B cell (primary cell): ENCODE data around the gene DCTN4. TPM values are rescaled to one million over a fixed set of nuclear protein-coding genes. Genes with fewer than 3 reads are reported as not detected.

ENCODE experiments used
- ATAC-seq: fragments of 200-7000 bp; cut with Tn5 transposase; one replicate; pipeline ENCODE4 v1.10.0; 2021; ENCODE audit warnings: low read depth, mild to moderate bottlenecking, moderate number of reproducible peaks, moderate library complexity
- CTCF ChIA-PET: fragments of 350-600 bp; sonication (Branson Sonifier 250); formaldehyde crosslinking; loops from one replicate; lab custom pipeline; 2021; ENCODE audit warnings: antibody characterized with exemption, inconsistent platforms; lab: Charles Lee
- POLR2A ChIA-PET: fragments of 350-600 bp; sonication (Branson Sonifier 250); formaldehyde crosslinking; loops from one replicate; lab custom pipeline; 2021; ENCODE audit warnings: antibody characterized with exemption; lab: Charles Lee
- DNase-seq: peaks from one replicate; pipeline ENCODE4 v3.0.0; 2013
- H2AFZ ChIP-seq: 2 replicates; pipeline ENCODE4 v1.6.1; 2012; ENCODE audit warnings: mild to moderate bottlenecking, low read depth, low read length; ENCODE audit not compliant: insufficient read depth, poor library complexity, severe bottlenecking
- H3K27ac ChIP-seq, 2 donors: 1 replicate in 1 of 2; 2 replicates in 1 of 2; pipeline ENCODE4 v1.5.1; 2012 to 2013; ENCODE audit warnings: low read length in 2 of 2, mild to moderate bottlenecking in 2 of 2, moderate library complexity in 1 of 2
- H3K27me3 ChIP-seq, 4 experiments: fragments of 200-600 bp in 1 of 4; sonication (generic) in 1 of 4; replicated peaks in 1 of 4; 1 replicate in 2 of 4; 2 replicates in 2 of 4; pipeline versions ENCODE4 v1.6.1 to v1.7.0; 2013 to 2016; ENCODE audit warnings: low read length in 3 of 4, mild to moderate bottlenecking in 2 of 4, mixed read lengths in 1 of 4, moderate library complexity in 1 of 4; ENCODE audit not compliant: insufficient read depth in 4 of 4, control insufficient read depth in 3 of 4; ENCODE audit errors: control extremely low read depth in 1 of 4
- H3K36me3 ChIP-seq, 2 experiments: replicated peaks in 1 of 2; 1 replicate in 1 of 2; 2 replicates in 1 of 2; pipeline versions ENCODE4 v1.6.1 to v1.7.1; 2013; ENCODE audit warnings: low read length in 1 of 2; ENCODE audit not compliant: insufficient read depth in 2 of 2, control insufficient read depth in 1 of 2; ENCODE audit errors: control extremely low read depth in 1 of 2, extremely low read depth in 1 of 2
- H3K4me1 ChIP-seq, 2 donors: fragments of 200-600 bp in 1 of 2; sonication (generic) in 1 of 2; 1 replicate in 1 of 2; 2 replicates in 1 of 2; pipeline versions ENCODE4 v1.5.1 to v1.6.1; 2013 to 2017; ENCODE audit warnings: low read length in 2 of 2; ENCODE audit not compliant: control insufficient read depth in 2 of 2, insufficient read depth in 2 of 2
- H3K4me2 ChIP-seq: replicated peaks from 2 replicates; pipeline ENCODE3; 2012; ENCODE audit warnings: mild to moderate bottlenecking, low read depth, low read length; ENCODE audit not compliant: poor library complexity, severe bottlenecking
- H3K4me3 ChIP-seq, 5 experiments: fragments of 200-600 bp in 1 of 5; sonication (generic) in 1 of 5; 1 replicate in 3 of 5; 2 replicates in 2 of 5; pipeline versions ENCODE4 v1.5.1 to v1.7.0; 2011 to 2016; ENCODE audit warnings: low read length in 4 of 5, mild to moderate bottlenecking in 4 of 5, low read depth in 2 of 5, control low read depth in 1 of 5, moderate library complexity in 1 of 5; ENCODE audit not compliant: insufficient read depth in 1 of 5; ENCODE audit errors: control extremely low read depth in 1 of 5, extremely low read depth in 1 of 5
- H3K79me2 ChIP-seq: fragments of 200-600 bp; sonication (generic); one replicate; pipeline ENCODE4 v1.6.0; 2016; ENCODE audit warnings: low read length; ENCODE audit not compliant: control insufficient read depth, insufficient read depth
- H3K9ac ChIP-seq: fragments of 200-600 bp; sonication (generic); 2 replicates; pipeline ENCODE4 v1.6.1; 2017; ENCODE audit warnings: mild to moderate bottlenecking, low read length, moderate library complexity
- H3K9me3 ChIP-seq, 3 donors: one replicate each; pipeline versions ENCODE4 v1.6.1 to v1.7.1; 2013; ENCODE audit warnings: low read length in 2 of 3; ENCODE audit not compliant: control insufficient read depth in 2 of 3, insufficient read depth in 1 of 3; ENCODE audit errors: control extremely low read depth in 1 of 3
- H4K20me1 ChIP-seq: 2 replicates; pipeline ENCODE4 v1.6.0; 2012; ENCODE audit warnings: mild to moderate bottlenecking, low read length; ENCODE audit not compliant: insufficient read depth, control insufficient read depth, poor library complexity, severe bottlenecking
- H3K27ac Mint-ChIP-seq: one replicate; pipeline ENCODE4 v1.8.0; 2021; ENCODE audit warnings: mixed read lengths
- H3K27me3 Mint-ChIP-seq: one replicate; pipeline ENCODE4 v1.8.0; 2021; ENCODE audit warnings: mixed read lengths
- H3K4me1 Mint-ChIP-seq: one replicate; pipeline ENCODE4 v1.8.0; 2021; ENCODE audit warnings: mixed read lengths
- H3K4me3 Mint-ChIP-seq: one replicate; pipeline ENCODE4 v1.8.0; 2021; ENCODE audit warnings: mixed read lengths
- H3K9me3 Mint-ChIP-seq: one replicate; pipeline ENCODE4 v1.8.0; 2022; ENCODE audit warnings: mixed read lengths; ENCODE audit not compliant: insufficient read depth
- CTCF ChIP-seq: fragments of 200-600 bp; IDR thresholded peaks from one replicate; pipeline ENCODE4 v1.8.0; 2022; ENCODE audit warnings: antibody characterized with exemption, mild to moderate bottlenecking
- EZH2 ChIP-seq: IDR thresholded peaks from 2 replicates; pipeline ENCODE4 v1.6.1; 2012; ENCODE audit warnings: borderline replicate concordance, low read depth, mild to moderate bottlenecking, moderate library complexity, low read length; ENCODE audit not compliant: insufficient read depth, poor library complexity, severe bottlenecking
- WGBS: methylation state at CpG from one replicate; pipeline ENCODE4 v1.1.5; 2013; ENCODE audit warnings: missing lambda C conversion rate; ENCODE audit not compliant: insufficient coverage; 5-methylcytosine and 5-hydroxymethylcytosine counted together
- intact Hi-C: fragments of 100-400 bp; cut with micrococcal nuclease; formaldehyde crosslinking; loops from one replicate; pipeline ENCODE4 v1.10.0; 2022
- polyA plus RNA-seq: library from polyadenylated mRNA; depleted of rRNA; stranded (reverse); fragments of >200 nt; gene quantifications from 2 replicates; pipeline ENCODE4 v1.2.3, GENCODE V29; 2012
- total RNA-seq, 2 donors: library from RNA; stranded (reverse); fragments of 120-200 nt in 1 of 2; gene quantifications; 1 replicate in 1 of 2; 2 replicates in 1 of 2; pipeline versions ENCODE4 v1.2.3 to v1.2.4, GENCODE V29; 2013 to 2022

DCTN4 gene
- total and polyA plus RNA-seq, 2 donors (not counting 1 experiment from before 2014, with no cell fraction given) = 11.2 to 54.4 TPM

GRCh38 chr5:150661821-150662596, 96.8 kb downstream of the DCTN4 start:
- no peak overlapping the region for H3K4me3 Mint-ChIP-seq
- 94% methylated on average over 6 of the region's 10 CpGs for WGBS
- Histone ChIP-seq H3K4me1 (peaks cover 4 to 8% of the 10 kb centered on the region in 2 donors), H3K79me2 (no peaks in the 10 kb centered on the region), H3K27me3 (peaks cover 0 to 12% (median 0%) of the 10 kb centered on the region in 4 experiments), H3K4me2 (no peak overlapping the region), H3K36me3 (no peaks in the 10 kb centered on the region), H2AFZ (no peak overlapping the region), H3K9me3 (no peaks in the 10 kb centered on the region), H3K9ac (no peak overlapping the region), H3K4me3 (no peak overlapping the region), H4K20me1 (no peaks in the 10 kb centered on the region), H3K27ac (no peak overlapping the region)
- H3K27me3 Mint-ChIP-seq = peaks cover 19% of the 10 kb centered on the region
- ATAC-seq = no peak
- H3K4me1 Mint-ChIP-seq = peaks cover 8% of the 10 kb centered on the region
- no peaks in the 10 kb centered on the region for H3K9me3 Mint-ChIP-seq
- intact Hi-C loops = no loop called here
- H3K27ac Mint-ChIP-seq = no peak overlapping the region
- CTCF ChIA-PET = interaction anchor here (1.0 to 1.5 kb wide), 2 partner anchors 39 to 102 kb away, joined by 3 to 5 read pairs; partner anchors contain the start of gene RBM22
- DNase-seq = no peak
- POLR2A ChIA-PET = interaction anchor here (0.6 kb wide), 1 partner anchor 704 kb away, joined by 4 read pairs; no protein-coding TSS in a partner anchor
- TF ChIP-seq EZH2 = no peak
- TF ChIP-seq CTCF = no peak

DNA sequence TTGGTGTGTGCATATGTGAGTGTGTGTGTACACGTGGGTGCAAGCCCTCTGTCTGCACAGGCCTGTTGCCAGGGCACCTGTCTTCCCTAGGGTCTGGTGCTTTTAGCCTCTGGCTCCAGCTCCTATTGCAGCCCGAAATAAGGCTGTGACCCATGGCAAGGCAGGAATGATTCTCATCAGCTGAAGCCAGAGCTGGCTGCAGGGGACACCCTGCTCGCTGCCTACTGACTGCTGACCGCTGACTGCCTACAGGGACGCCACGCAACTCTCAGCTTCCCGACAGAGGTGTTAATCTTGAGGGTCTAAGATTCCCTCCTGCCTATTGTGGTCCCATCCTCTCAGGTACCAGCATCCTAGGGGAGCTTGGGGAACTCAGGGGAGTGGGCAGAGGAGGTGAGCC, 97.7 kb downstream of the DCTN4 start, which contains the start of gene MYOZ3:
TSS of gene MYOZ3 (plus strand) at position 166 of the 400 bp plus-strand sequence. CDS start 1,691 bp downstream, outside the sequence.
- H3K27me3 Mint-ChIP-seq = peaks cover 19% of the 10 kb centered on the region
- H3K36me3 ChIP-seq = no peaks in the 10 kb centered on the region
- no peak within 1 kb of the TSS for H3K4me2 ChIP-seq
- peaks cover 7 to 12% of the 10 kb centered on the region in 2 donors for H3K4me1 ChIP-seq
- H3K9me3 ChIP-seq = no peaks in the 10 kb centered on the region
- DNase-seq (no peak), ATAC-seq (no peak)
- H3K9me3 Mint-ChIP-seq = no peaks in the 10 kb centered on the region
- no peak within 1 kb of the TSS for H3K9ac ChIP-seq
- intact Hi-C loops = no loop called here
- no peak within 1 kb of the TSS for H3K27ac Mint-ChIP-seq
- TF ChIP-seq EZH2 = no peak
- TF ChIP-seq CTCF = no peak
- peaks cover 0 to 10% (median 0%) of the 10 kb centered on the region in 4 experiments for H3K27me3 ChIP-seq
- no peaks in the 10 kb centered on the region for H3K79me2 ChIP-seq
- WGBS = 95% methylated on average over 7 of the region's 7 CpGs
- H4K20me1 ChIP-seq = no peaks in the 10 kb centered on the region
- H3K4me3 ChIP-seq = no peak within 1 kb of the TSS
- peaks cover 8% of the 10 kb centered on the region for H3K4me1 Mint-ChIP-seq
- POLR2A ChIA-PET = no interaction called here
- CTCF ChIA-PET = interaction anchor here (1.5 kb wide), 1 partner anchor 101 kb away, joined by 5 read pairs; no protein-coding TSS in a partner anchor
- H3K4me3 Mint-ChIP-seq = no peak within 1 kb of the TSS
- no peak within 1 kb of the TSS for H2AFZ ChIP-seq
- no peak within 1 kb of the TSS for H3K27ac ChIP-seq
